Measurements from ENCODE around the gene EME2.

Gene EME2

DNA sequence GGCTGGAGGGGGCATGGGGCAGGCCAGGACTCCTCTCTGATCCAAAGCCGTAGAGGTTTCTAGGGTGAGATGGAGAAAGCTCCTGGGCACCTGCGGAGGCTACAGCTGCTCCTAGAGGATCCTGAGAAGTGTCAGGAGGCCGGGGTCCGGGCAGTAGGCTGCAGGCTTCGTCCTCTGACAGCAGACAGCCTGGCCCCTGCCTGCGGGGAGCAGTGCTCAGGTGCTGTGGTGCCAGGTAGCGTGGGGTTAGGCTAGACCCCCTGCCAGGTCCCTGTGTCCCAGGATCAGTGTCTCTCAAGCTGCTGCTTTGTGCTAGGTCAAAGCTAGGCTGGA lies 1.8 kb downstream of the EME2 start:
- Histone ChIP-seq H3K36me3 (ENCODE audit: control insufficient read depth in 2 of 2, insufficient read depth in 2 of 2, low read length in 2 of 2) (peaks cover 0 to 14% of the 10 kb centered on the region in 2 donors), H3K27me3 (ENCODE audit: control insufficient read depth in 1 of 2, insufficient read depth in 2 of 2, low read length in 2 of 2) (no peaks in the 10 kb centered on the region), H3K4me1 (ENCODE audit: control insufficient read depth, insufficient read depth, low read length) (peaks cover 44% of the 10 kb centered on the region), H3K4me3 (ENCODE audit: low read length in 2 of 2) (peak overlapping the region in 1 of 2 donors; percentile 90), H3K27ac (ENCODE audit: low read length) (no peak overlapping the region), H3K9me3 (ENCODE audit: control insufficient read depth in 2 of 2, low read length in 2 of 2) (no peaks in the 10 kb centered on the region), H3K9ac (ENCODE audit: low read length in 2 of 2) (peak overlapping the region in 1 of 2 donors; percentile 5)

DNA sequence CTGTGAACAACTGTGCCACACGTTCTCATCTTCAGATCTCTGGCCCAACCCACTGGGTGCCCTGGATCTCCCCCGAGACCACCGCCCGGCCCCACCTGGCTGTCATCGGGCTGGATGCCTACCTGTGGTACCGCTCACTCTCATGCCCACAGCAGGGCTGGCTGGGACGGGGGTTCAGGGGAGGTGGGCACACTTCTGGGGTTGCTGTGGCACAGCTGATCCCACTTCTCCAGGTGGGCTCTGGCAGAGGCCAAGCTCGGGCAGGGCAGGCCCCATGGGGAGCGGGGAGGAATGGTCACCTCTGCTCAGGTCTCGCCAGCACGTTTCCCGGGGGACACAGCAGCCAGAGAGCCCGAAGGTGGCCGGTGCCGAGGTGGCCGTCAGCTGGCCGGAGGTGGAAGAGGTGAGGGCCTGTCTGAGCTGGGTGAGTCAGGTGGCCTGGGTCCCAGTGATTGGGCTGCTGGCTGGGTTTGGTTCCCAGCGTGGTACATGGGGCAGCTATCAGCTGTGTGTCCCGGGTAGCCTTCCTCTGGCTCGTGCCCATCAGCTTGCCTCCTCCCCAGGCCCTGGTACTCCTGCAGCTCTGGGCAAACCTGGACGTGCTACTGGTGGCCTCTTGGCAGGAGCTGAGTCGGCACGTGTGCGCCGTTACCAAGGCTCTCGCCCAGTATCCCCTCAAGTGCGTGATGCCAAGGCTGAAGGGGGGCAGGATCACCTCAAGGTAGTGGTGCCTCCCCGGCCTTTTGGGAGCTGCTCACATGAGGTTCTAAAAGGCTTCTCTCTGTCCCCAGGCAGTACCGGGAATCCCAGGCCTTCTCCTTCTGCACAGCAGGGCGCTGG lies 2.6 kb downstream of the EME2 start:
- no peaks in the 10 kb centered on the region for H3K27me3 ChIP-seq (ENCODE audit: control insufficient read depth in 1 of 2, insufficient read depth in 2 of 2, low read length in 2 of 2)
- peaks cover 39% of the 10 kb centered on the region for H3K4me1 ChIP-seq (ENCODE audit: control insufficient read depth, insufficient read depth, low read length)
- no peak overlapping the region for H3K27ac ChIP-seq (ENCODE audit: low read length)
- H3K36me3 ChIP-seq (ENCODE audit: control insufficient read depth in 2 of 2, insufficient read depth in 2 of 2, low read length in 2 of 2), result peaks cover 0 to 16% of the 10 kb centered on the region in 2 donors
- H3K4me3 ChIP-seq (ENCODE audit: low read length in 2 of 2), result no peak overlapping the region
- H3K9me3 ChIP-seq (ENCODE audit: control insufficient read depth in 2 of 2, low read length in 2 of 2), result no peaks in the 10 kb centered on the region
- no peak overlapping the region for H3K9ac ChIP-seq (ENCODE audit: low read length in 2 of 2)

DNA sequence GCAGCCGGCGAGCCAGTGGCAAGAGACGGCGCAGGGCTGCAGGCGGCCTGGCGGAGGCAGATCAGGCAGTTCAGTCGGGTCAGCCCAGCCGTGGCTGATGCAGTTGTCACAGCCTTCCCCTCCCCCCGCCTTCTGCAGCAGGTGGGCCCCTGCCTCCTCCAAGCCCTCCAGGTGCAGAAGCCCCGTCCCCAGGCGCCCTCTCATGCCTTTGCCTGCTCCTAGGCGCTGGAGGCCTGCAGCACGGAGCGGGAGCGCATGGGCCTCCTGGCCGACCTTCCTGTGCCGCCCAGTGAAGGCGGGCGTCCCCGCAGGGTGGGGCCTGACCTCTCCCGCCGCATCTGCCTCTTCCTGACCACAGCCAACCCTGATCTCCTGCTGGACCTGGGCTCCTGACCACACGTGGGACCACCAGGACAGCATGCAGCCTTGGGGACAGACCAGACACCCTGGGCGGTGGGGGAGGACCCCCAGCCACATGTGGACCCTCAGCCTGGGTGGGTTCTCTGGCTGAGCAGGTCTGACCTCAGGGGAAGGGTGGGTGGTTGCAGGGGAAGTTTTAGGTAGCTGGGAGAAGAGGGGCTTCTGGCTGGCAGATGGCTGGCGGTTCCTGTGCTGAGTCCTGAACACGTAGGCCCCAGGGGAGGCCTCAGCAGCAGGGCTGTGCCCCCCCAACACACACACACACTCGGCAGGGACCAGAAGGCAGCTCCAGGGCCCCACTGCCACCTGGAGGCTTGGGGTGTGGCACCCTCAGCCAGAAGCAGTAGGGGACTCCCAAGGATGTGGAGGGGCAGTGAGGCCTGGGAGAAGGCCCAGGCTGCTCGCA lies 3.4 kb downstream of the EME2 start:
- H3K9ac ChIP-seq (ENCODE audit: low read length in 2 of 2), result no peak overlapping the region
- no peak overlapping the region for H3K27ac ChIP-seq (ENCODE audit: low read length)
- H3K27me3 ChIP-seq (ENCODE audit: control insufficient read depth in 1 of 2, insufficient read depth in 2 of 2, low read length in 2 of 2), result no peaks in the 10 kb centered on the region
- H3K4me1 ChIP-seq (ENCODE audit: control insufficient read depth, insufficient read depth, low read length), result peaks cover 37% of the 10 kb centered on the region
- no peaks in the 10 kb centered on the region for H3K9me3 ChIP-seq (ENCODE audit: control insufficient read depth in 2 of 2, low read length in 2 of 2)
- H3K4me3 ChIP-seq (ENCODE audit: low read length in 2 of 2), result no peak overlapping the region
- peaks cover 0 to 19% of the 10 kb centered on the region in 2 donors for H3K36me3 ChIP-seq (ENCODE audit: control insufficient read depth in 2 of 2, insufficient read depth in 2 of 2, low read length in 2 of 2)

DNA sequence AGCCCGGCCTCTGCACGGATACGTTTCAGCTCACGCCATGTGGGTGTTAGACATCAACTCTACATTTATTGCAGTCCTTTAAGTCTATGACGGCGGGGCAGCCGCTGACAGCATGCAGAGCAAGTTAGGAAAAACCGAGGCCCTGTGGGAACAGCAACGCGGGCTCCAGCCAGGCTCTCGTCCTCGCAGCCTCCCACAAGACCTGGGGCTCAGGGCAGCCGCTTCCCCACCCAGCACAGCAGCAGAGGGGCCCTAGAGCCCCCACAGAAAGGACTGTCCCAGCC lies 4.0 kb downstream of the EME2 start:
- H3K9ac ChIP-seq (ENCODE audit: low read length in 2 of 2), result no peak overlapping the region
- H3K4me3 ChIP-seq (ENCODE audit: low read length in 2 of 2), result no peak overlapping the region
- H3K9me3 ChIP-seq (ENCODE audit: control insufficient read depth in 2 of 2, low read length in 2 of 2), result no peaks in the 10 kb centered on the region
- peaks cover 43% of the 10 kb centered on the region for H3K4me1 ChIP-seq (ENCODE audit: control insufficient read depth, insufficient read depth, low read length)
- peaks cover 0 to 21% of the 10 kb centered on the region in 2 donors for H3K36me3 ChIP-seq (ENCODE audit: control insufficient read depth in 2 of 2, insufficient read depth in 2 of 2, low read length in 2 of 2)
- H3K27ac ChIP-seq (ENCODE audit: low read length), result no peak overlapping the region
- H3K27me3 ChIP-seq (ENCODE audit: control insufficient read depth in 1 of 2, insufficient read depth in 2 of 2, low read length in 2 of 2), result no peaks in the 10 kb centered on the region

DNA sequence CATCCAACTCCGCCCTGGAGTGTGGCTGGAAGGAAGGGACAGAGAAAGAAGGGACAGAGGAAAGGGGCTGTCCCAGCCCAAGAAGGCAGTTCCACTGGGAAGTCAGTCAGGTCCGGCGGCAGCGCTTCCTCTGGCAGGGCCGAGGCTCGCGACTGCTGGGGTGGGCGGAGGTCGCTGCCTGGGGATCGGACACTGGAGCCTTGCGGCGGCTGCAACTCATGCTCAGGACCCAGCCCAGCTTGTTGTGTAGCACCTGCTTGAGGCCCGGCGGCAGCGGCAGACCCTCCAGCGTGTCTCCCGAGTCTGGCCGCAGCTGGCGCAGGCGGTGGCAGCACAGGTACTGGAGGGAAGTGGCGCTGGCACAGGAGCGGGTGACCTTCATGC lies 4.4 kb downstream of the EME2 start:
- Histone ChIP-seq H3K36me3 (ENCODE audit: control insufficient read depth in 2 of 2, insufficient read depth in 2 of 2, low read length in 2 of 2) (peaks cover 0 to 21% of the 10 kb centered on the region in 2 donors), H3K9ac (ENCODE audit: low read length in 2 of 2) (no peak overlapping the region), H3K27me3 (ENCODE audit: control insufficient read depth in 1 of 2, insufficient read depth in 2 of 2, low read length in 2 of 2) (no peaks in the 10 kb centered on the region), H3K27ac (ENCODE audit: low read length) (no peak overlapping the region), H3K4me3 (ENCODE audit: low read length in 2 of 2) (no peak overlapping the region), H3K9me3 (ENCODE audit: control insufficient read depth in 2 of 2, low read length in 2 of 2) (no peaks in the 10 kb centered on the region), H3K4me1 (ENCODE audit: control insufficient read depth, insufficient read depth, low read length) (peaks cover 43% of the 10 kb centered on the region)

DNA sequence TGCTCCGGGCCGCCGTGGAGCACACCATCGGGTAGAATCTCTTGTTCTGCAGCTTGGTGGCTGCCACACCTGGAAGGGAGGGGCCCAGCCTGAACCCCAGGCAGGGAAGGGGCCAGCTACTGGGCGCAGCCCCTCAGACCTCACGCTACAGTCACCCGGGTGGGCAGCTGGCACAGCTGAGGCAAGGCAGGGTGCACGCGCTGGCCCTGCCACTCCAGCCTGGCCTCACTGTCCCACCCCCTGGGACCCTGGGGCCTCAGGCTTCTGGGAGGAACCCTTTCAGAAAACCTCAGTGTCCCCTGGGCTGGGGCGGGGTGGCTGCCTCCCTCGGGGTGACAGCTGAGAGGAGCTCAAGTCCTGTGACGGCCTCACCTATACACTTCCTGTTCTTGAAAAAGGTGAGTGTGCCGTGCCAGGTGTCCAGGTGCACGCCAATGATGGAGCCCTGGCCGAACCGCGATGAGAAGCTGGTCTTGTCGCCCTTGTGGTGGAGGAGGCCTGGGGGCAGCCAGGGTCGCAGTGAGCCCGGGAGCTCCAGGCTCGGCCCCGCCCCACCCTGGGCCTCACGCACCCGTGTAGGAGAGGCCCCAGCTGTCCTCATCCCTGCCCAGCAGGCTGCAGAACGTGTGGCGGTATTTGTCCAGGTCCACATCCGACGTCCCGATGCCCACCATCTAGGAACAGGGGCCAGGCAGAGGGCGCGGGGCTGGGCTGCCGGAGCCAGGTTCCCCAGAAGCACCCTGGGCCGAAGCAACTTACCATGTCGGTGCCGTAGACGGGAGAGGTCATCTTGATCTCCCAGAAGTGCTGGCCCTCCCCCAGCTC lies 5.0 kb downstream of the EME2 start:
- no peaks in the 10 kb centered on the region for H3K9me3 ChIP-seq (ENCODE audit: control insufficient read depth in 2 of 2, low read length in 2 of 2)
- no peaks in the 10 kb centered on the region for H3K27me3 ChIP-seq (ENCODE audit: control insufficient read depth in 1 of 2, insufficient read depth in 2 of 2, low read length in 2 of 2)
- H3K27ac ChIP-seq (ENCODE audit: low read length), result no peak overlapping the region
- no peak overlapping the region for H3K4me3 ChIP-seq (ENCODE audit: low read length in 2 of 2)
- peaks cover 0 to 21% of the 10 kb centered on the region in 2 donors for H3K36me3 ChIP-seq (ENCODE audit: control insufficient read depth in 2 of 2, insufficient read depth in 2 of 2, low read length in 2 of 2)
- H3K4me1 ChIP-seq (ENCODE audit: control insufficient read depth, insufficient read depth, low read length), result peaks cover 38% of the 10 kb centered on the region
- no peak overlapping the region for H3K9ac ChIP-seq (ENCODE audit: low read length in 2 of 2)

DNA sequence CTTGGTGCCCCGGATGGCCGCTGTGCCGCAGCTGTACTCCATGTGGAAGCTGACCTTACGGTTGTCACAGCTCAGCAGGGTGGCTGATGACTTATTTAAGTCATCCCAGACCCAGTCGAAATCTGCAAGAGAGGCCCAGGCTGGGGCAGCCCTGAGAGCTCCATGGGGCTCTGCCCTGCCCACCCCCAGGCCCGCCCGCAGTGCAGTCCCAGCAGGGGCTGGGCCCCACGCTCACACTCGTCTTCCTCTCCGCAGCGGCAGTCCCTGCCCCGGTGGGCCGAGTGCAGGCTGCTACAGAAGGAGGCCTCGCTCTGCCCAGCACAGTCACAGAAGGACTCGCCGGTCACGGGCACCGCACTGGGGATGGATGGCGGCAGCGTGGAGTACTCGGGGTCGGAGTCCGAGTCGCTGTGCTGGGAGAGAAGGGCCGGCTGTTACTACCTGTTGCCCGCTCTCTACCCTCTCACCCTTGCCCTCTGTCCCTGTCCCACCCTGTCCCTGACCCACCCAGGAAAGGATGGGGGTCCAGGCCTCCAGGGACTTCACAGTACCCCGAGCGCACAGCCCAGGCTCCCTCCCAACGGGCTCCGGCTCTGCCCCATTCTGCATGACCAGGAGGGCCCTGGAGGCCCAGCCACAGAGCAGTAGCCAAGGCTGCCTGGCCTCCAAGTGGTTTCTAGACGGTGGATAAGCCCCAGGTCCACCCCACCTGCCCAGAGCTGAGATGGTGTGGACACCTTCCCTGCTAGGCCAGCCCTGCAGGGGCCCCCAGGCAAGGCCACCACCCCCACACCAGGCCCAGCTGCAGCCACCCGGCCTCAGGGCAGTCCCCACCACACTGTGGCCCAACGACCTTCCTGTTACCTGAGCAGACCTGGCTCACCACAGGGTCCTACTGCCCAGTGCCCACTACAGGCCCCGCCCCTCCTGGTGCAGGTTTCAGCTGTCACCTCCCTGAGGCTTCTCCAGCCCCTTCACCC lies 5.9 kb downstream of the EME2 start:
- Histone ChIP-seq H3K9me3 (ENCODE audit: control insufficient read depth in 2 of 2, low read length in 2 of 2) (no peaks in the 10 kb centered on the region), H3K9ac (ENCODE audit: low read length in 2 of 2) (no peak overlapping the region), H3K4me3 (ENCODE audit: low read length in 2 of 2) (no peak overlapping the region), H3K4me1 (ENCODE audit: control insufficient read depth, insufficient read depth, low read length) (peaks cover 41% of the 10 kb centered on the region), H3K27me3 (ENCODE audit: control insufficient read depth in 1 of 2, insufficient read depth in 2 of 2, low read length in 2 of 2) (no peaks in the 10 kb centered on the region), H3K36me3 (ENCODE audit: control insufficient read depth in 2 of 2, insufficient read depth in 2 of 2, low read length in 2 of 2) (peaks cover 0 to 21% of the 10 kb centered on the region in 2 donors), H3K27ac (ENCODE audit: low read length) (no peak overlapping the region)

DNA sequence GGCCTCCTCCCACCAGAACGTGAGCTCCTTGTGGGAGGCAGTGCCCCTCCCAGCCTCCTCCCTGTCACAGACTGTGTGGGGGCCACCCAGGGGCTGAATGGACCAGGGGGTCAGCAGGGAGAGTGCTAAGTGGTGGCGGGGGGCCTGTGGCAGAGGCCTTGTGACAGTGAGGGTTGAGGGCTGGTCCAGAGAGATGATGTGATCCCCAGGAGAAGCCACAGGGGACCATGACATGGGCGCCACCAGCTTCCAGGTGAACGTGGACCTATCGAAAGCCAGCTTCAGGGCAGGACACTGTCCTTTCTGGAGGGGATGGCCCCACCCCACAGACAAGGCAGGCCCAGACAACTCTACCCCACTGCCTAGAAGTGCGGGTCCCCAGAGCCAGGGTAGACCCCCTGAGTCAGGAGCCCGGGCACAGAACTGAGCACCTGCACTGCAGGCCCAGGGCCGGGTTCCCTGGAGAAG lies 6.7 kb downstream of the EME2 start:
- Histone ChIP-seq H3K36me3 (ENCODE audit: control insufficient read depth in 2 of 2, insufficient read depth in 2 of 2, low read length in 2 of 2) (peaks cover 0 to 21% of the 10 kb centered on the region in 2 donors), H3K9ac (ENCODE audit: low read length in 2 of 2) (no peak overlapping the region), H3K9me3 (ENCODE audit: control insufficient read depth in 2 of 2, low read length in 2 of 2) (no peaks in the 10 kb centered on the region), H3K4me1 (ENCODE audit: control insufficient read depth, insufficient read depth, low read length) (peaks cover 40% of the 10 kb centered on the region), H3K4me3 (ENCODE audit: low read length in 2 of 2) (no peak overlapping the region), H3K27ac (ENCODE audit: low read length) (no peak overlapping the region), H3K27me3 (ENCODE audit: control insufficient read depth in 1 of 2, insufficient read depth in 2 of 2, low read length in 2 of 2) (no peaks in the 10 kb centered on the region)

DNA sequence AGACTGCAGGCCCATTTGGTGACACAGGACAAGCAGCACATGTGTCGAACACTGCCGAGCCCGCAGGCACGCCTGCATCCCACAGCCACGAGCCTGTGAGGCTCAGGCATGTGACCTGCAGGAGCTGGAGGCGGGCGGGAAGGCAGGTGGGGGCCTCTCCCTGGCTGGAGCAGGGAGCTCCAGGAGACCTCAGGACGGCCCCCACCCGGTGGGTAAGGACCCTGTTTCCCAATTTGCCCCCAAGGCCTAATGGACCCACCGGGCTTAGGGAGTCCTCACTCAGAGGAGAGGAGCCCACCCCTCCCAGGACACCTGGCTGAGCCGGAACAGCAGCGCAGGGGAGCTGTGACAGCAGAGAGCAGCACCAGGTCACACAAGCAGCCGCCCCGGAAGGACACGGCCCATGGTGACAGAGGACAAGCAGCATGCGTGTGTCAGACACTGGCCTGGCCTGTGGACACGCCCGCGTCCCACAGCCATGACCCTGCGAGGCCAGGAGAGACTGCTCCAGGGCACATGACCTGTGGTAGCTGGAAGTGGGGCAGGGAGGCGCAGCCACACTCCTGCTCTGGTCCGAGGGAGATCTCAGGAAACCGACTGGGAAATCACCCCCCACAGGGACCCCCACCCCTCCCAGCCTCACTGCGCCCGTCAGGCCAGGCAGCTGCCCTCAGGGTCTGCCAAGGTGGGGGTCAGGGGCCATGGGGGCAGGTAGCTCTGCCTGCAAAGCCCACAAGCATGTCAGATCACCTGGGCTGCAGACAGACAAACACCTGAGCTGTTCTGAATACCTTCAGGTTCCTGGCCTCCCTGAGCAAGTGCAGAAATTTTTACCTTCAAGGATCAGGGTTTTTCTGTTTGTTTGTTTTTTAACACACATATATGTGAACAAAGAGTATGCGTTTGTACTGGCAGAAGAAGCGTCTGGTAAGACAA lies 7.4 kb downstream of the EME2 start:
- Histone ChIP-seq H3K36me3 (ENCODE audit: control insufficient read depth in 2 of 2, insufficient read depth in 2 of 2, low read length in 2 of 2) (peaks cover 0 to 22% of the 10 kb centered on the region in 2 donors), H3K9me3 (ENCODE audit: control insufficient read depth in 2 of 2, low read length in 2 of 2) (no peaks in the 10 kb centered on the region), H3K4me1 (ENCODE audit: control insufficient read depth, insufficient read depth, low read length) (peaks cover 34% of the 10 kb centered on the region), H3K27ac (ENCODE audit: low read length) (no peak overlapping the region), H3K27me3 (ENCODE audit: control insufficient read depth in 1 of 2, insufficient read depth in 2 of 2, low read length in 2 of 2) (no peaks in the 10 kb centered on the region), H3K4me3 (ENCODE audit: low read length in 2 of 2) (no peak overlapping the region), H3K9ac (ENCODE audit: low read length in 2 of 2) (no peak overlapping the region)

Measured in stomach smooth muscle (tissue), 2 donors.